AG08396 (cell line): Measurements from ENCODE around the gene CLPTM1L.
"Not testable (repeated sequence)": the region's sequence is repeated elsewhere in the genome, so short reads cannot be mapped to it uniquely, and the experiment has no call there.

Source experiments
- DNase-seq: peaks from one replicate; pipeline ENCODE4 v3.0.0; 2012; ENCODE audit warnings: low spot score, mixed read lengths

The CLPTM1L gene

DNA sequence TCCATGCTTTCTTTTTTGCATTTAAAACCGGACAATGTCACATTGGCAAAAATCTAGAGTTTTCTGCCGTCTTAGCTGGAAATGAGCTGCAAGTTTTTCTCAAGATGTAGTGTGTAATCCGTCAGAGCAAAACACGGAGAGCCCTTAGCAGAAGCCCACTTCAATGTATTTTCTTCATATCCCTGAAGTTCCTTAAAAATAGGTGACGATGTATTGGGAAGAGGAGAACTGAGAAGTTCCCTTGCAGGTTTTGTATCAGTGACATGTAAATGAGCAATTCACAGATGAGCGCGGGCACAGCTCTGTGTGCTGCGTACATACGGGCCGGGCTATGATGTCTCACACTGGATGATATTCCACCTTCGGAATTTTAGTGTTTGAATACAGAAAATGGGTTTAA is 14.8 kb upstream of the CLPTM1L start:
- DNase-seq = no peak

DNA sequence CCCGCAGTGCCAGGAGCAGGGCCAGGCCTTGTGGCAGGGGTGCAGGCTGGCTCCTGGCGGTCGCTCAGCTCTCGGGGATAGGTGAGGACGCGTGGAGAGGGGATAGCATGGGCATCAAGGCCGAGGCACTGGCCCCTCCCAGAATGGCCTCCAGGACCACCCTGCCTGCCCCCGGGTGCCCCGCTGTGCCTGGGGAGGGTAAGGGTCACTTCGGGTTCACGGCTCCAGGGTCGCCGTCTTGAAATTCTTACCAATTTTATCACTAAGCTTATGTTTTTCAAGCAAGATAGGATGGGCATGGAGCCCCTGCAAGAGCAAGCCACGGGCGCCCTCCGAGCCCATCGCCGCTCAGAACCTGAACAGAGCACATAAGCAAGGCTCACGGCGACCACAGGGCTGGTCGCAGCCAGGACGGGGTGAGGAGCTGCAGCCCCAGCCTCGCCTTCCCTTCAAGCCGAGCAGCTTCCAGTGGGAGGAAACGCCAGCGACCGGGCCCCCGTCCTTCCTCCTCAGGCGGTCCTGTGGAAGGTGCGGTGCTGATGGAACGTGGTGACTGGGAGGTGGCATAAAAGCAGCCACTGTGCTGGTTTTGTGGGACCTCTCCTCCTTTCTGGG is 14.2 kb upstream of the CLPTM1L start:
- no peak for DNase-seq

DNA sequence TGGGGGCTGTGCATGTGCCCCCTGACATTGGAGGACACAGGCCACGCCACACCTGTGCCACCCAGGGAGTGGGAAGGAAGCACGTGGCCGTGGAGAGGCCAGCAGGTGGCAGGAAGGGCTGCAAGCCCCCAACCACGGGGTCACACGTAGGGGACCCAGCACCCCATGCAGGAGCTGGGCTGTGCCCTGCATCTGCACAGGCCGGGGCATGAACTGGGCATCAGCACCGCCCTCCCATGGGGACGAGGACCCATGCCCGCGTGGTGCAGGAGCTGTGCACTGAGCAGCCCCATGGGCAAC is 13.8 kb upstream of the CLPTM1L start:
- no peak for DNase-seq

- no peak for DNase-seq
Measured at GRCh38 chr5:1357946-1358725, 13.2 kb upstream of the CLPTM1L start.

DNA sequence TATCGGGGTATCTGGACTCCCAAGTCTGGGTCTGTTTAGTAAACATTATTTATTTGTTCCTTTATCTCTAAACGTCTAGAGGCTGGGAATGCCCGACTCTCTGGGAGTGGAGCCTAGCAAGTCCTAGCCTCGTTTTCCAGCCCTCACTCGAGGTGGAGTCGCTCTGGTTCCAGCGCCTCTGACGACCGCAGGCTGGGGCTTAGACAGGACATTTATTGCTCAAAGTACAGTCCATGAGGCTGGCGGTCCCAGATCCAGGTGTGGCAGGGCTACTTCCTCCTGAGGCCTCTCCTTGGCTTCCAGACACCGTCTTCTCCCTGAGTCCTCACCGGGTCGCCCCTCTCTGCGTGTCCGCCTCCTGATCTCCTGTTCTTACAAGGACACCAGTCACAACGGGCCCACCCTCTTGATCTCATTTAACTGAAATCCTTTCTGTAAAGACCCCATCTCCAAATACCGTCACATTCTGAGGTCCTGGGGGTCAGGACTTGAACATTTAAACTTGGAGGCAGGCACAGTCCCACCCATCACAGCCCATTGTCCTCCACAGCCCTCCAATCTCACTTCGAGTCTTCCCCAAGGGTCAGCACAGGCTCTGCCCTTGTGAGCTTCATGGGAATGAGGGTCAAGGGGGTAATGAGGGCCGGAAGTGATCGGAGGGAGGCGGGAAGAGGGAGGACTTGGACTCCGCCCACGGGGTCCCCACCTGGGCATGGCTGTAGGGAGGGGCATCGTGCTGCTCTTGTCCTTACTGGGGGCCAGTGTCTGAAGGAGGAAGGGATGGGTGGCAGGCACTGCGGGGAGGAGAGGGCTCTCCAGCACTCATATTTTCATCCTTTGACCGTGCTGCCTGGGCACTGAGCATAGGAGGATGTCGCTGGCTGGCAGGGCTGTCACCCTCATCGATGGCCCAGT is 12.2 kb upstream of the CLPTM1L start:
- DNase-seq = no peak

GRCh38 chr5:1354576-1354975 is 9.7 kb upstream of the CLPTM1L start:
- DNase-seq = no peak

GRCh38 chr5:1352231-1353219 is 7.6 kb upstream of the CLPTM1L start:
- no peak for DNase-seq

DNA sequence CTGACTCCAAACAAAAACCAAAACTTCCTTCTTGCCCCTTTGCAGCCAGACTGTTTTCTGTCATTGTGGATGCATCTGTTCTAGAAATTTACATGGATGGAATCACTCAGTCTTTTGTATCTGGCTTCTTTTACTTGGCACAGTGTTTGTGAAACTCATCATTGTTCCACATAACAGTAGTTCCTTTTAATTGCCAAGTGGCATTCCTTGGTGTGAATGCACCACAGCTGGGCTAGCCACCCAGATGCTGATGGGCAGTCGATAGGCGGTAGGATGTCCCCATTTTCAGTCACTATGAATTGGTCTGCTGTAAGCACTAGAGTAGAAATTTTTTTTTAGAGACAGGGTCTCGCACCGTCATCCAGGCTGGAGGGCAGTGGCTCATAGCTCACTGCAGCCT is 6.3 kb upstream of the CLPTM1L start:
- DNase-seq = no peak

DNA sequence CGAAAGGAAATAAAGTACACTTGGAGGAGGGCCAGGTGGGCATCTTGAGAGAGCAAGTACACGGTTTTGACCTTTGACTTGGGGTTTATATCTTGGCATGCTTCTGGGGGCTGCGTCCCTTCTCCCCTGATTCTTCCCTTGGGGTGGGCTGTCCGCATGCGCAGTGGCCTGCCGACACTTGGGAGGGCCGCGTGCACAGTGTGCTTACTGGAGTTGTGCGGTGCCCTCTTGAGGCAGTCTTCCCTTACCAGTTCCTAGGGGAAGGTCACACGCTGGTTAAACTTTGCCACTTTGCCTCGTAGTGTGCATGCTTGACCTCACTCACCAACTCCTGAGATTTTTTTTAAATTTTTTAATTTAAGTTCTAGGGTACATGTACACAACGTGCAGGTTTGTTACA is 4.3 kb upstream of the CLPTM1L start:
- DNase-seq = no peak

- no peak for DNase-seq
Measured at GRCh38 chr5:1348986-1349245, 4.0 kb upstream of the CLPTM1L start.

GRCh38 chr5:1347571-1347970 is 2.7 kb upstream of the CLPTM1L start:
- DNase-seq = no peak

DNA sequence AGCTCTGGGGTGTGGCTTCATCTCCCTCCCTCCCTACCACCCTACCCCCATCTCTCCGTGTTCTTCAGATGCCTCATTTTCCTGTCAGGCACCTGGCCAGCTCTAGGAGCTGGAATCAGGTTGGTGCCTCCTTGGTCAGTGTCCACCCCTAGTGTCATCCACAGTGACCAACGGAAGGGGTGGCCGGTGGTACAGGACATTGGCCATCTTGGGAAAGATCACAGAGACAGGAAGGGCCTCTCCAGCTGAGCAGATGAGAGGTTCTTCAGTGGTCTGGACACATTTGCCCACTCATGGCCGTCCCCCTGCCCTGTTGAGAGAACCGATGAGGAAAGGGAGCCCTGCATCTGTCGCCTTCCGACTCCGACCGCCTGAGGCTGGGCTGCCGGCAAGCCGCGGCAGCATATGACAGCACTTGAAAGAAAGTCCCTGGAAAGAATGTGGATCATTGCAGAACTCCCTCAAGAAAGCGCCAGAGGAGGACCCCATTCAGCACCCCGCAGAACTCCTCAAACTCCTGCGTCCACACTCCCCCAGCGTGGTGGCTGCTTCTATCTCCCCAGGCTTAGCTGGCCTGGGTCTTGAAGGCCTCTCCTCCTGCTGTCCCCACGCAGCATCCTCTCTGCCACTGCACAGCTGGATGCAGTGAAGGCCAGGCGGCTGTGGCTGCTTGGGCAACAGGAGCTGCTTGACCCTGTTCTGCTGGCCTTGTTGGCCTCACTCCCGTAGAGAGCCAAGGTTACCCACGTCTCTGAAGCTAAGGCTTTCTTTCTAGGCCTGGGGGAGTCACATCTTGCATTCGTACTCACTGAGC is 1.9 kb upstream of the CLPTM1L start:
- no peak for DNase-seq

GRCh38 chr5:1345876-1346626 is 1.2 kb upstream of the CLPTM1L start:
- DNase-seq = no peak

GRCh38 chr5:1343931-1344901 is 683 bp downstream of the CLPTM1L start:
- peak; percentile 61 for DNase-seq

DNA sequence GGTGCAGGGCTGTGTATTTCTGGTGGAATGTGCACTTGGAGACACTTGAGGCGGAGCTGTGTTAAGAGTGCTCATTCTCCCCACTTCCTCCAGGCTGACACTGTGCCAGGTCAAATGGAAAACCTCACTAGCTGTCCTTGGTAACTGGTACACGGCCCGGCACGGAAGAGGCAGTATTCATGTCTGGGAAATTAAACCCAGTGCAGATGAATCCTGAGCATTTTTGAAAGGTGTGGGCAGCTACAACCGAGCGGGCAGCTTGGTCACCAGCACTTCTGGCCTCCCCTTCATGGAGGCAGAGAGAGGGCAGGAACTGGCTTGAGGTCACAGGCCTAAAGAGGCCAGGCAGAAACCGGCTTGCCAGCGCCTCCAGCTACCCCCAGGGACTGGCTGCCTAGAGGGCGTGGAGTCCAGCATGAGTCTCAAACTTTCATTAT is 1.6 kb downstream of the CLPTM1L start:
- no peak for DNase-seq

DNA sequence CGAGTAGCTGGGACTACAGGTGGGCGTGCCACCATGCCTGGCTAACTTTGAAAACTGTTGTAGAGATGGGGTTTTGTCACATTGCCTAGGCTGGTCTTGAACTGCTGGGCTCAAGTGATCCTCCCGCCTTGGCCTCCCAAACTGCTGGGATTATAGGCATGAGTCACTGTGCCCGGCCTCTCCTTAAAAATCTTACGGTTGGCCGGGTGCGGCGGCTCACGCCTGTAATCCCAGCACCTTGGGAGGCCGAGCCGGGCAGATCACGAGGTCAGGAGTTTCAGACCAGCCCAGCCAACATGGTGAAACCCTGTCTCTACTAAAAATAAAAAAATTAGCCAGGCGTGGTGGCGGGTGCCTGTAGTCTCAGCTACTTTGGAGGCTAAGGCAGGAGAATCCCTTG is 2.2 kb downstream of the CLPTM1L start:
- not testable (repeated sequence) for DNase-seq

DNA sequence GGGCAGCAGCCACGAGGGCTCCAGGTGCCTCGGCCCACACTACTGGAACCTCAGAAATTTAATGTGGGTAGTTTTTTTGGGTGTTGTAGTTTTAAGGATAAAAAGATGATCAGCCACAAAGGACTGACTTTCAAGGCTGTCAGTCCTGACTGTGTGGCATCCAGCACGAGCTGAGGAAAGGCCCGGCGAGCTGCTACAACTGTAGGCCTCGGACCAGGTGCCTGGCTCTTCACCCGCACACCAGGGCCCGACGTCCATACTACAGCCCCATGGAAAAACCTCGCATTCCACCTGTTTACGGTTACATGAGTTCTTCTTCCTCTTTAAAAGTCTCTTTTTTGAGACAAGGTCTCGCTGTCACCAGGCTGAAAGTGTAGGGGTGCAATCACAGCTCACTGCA is 2.6 kb downstream of the CLPTM1L start:
- no peak for DNase-seq

DNA sequence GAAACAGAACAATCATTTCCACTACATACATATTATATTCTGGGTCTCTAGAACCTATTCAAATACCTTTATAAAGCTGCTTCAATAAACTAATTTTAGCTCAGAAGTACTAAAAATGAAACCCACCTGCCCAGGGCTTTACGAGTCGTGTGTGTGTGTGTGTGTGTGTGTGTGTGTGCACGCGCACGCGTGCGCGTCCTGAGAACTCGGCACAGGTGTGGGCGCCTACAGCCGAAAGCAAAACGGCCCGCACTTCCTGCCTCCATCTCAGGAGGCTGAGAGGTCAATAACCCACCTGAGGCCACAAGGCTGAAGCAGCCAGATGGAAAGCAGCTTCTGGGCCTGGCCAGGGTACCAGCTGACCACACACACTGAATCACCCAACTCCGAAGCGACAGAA is 3.0 kb downstream of the CLPTM1L start:
- DNase-seq = no peak

DNA sequence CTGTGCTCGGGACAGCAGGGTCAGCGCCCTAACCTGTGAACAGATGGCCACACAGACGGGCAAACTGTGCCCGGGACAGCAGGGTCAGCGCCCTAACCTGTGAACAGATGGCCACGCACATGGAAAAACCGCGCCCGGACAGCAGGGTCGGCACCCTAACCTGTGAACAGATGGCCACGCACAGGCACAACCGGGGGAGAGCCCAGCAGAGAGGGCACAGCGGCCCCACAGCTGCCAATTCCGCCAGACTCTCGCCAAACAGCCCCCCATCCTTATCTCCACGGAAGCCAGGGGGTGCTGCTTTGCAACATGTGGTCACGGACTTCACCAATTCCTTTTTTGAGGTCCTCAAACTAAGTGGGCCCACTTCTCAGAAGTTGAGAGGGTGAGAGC is 5.1 kb downstream of the CLPTM1L start:
- not testable (repeated sequence) for DNase-seq
